Esophagus muscularis mucosa (tissue), 4 donors: ENCODE measurements around the gene HDAC4.
"Not testable (repeated sequence)": the region's sequence is repeated elsewhere in the genome, so short reads cannot be mapped to it uniquely, and the experiment has no call there.

Source experiments
- CTCF ChIP-seq, 3 experiments: fragments of 200-600 bp in 2 of 3; fragments of 450-650 bp in 1 of 3; sonication (generic) in 2 of 3; IDR thresholded peaks; one replicate each; pipeline ENCODE4 v1.5.1; 2017 to 2019; ENCODE audit warnings: antibody characterized with exemption in 3 of 3, mild to moderate bottlenecking in 2 of 3, moderate library complexity in 1 of 3
- EP300 ChIP-seq: sonication (generic); formaldehyde crosslinking; IDR thresholded peaks from one replicate; pipeline ENCODE4 v1.6.1; 2017; ENCODE audit warnings: antibody characterized with exemption
- POLR2A ChIP-seq: fragments of 450-650 bp; IDR thresholded peaks from one replicate; pipeline ENCODE4 v1.6.1; 2017; ENCODE audit warnings: antibody characterized with exemption, moderate library complexity, mild to moderate bottlenecking, low read depth

GRCh38 chr2:239038284-239038683 is 362.5 kb downstream of the HDAC4 start:
- not testable (repeated sequence) for TF ChIP-seq CTCF (IDR thresholded peaks at IDR 0.05); POLR2A; EP300
